Measurements from ENCODE around the gene CNGA1.
"Not testable (repeated sequence)": the region's sequence is repeated elsewhere in the genome, so short reads cannot be mapped to it uniquely, and the experiment has no call there.

The CNGA1 gene

DNA sequence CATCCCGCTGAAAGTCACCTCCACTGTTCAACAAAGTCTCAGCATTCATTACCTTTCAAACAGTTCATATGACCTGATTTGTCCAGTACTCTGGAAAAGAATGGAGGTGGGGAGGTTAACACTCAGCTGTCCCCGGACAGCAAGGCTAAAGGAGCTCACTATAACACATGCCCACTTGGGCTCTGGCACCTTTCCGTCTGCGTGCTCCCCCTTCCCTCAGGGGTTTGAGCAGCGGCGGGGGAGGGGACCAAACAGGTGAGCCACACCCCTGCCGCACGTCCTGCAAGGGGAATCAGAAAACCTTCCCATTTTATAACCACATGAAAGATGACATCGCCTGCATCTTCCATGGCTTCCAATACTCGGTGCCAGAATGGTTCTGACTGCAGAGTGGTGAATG lies 62.2 kb downstream of the CNGA1 start:
- no peak for DNase-seq

- DNase-seq = no peak
These were observed 70.4 kb downstream of the CNGA1 start for GRCh38 chr4:47945930-47946726.

DNA sequence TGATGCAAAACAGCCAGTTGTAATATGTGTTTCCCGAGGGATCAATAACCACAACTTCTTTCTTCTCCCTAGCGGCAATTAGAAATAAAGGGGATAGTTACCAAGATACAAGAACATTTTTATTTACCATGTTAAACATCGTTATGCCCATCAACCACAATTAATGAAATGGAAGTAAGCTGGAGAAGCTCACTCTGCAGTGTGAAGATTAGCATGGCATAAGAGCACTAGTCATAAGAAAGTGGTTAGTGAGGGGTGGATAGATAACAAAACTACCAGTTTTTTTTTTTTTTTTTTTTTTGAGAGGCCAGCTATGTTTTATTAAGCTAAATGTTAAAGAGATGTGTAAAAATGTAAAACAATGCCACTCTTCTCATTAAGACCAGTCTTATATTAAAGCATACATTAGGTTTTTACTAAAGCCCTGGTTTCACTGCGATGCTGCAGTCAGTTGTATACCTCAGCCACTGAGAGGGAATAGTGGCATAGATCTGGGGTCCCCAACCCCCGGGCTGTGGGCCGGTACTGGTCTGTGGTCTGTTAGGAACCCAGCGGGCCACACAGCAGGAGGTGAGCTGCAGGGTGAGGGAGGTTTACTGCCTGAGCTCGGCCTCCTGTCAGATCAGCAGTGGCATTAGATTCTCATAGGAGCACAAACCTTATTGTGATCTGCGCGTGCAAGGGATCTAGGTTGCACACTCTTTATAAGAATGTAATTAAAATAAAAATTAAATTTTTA lies 74.2 kb downstream of the CNGA1 start:
- DNase-seq = no peak

DNA sequence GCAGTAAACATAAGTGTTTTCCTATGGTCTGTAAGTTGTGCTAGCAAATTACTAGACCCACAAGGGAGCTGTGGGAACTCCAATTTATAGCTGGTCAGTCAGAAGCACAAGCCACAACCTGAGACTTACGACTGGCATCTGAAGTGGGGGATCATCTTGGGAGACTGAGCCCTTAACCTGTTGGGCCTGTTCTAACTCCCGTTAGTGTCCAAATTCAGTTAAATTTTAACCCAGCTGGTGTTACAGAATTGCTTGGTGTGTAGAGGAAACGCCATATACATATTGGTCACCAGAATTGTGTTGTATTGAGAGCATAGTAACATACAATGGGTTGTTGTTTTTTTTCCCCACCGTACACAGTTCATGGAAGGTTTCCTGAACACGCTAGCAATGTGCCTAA lies 77.0 kb downstream of the CNGA1 start:
- DNase-seq = no peak

DNA sequence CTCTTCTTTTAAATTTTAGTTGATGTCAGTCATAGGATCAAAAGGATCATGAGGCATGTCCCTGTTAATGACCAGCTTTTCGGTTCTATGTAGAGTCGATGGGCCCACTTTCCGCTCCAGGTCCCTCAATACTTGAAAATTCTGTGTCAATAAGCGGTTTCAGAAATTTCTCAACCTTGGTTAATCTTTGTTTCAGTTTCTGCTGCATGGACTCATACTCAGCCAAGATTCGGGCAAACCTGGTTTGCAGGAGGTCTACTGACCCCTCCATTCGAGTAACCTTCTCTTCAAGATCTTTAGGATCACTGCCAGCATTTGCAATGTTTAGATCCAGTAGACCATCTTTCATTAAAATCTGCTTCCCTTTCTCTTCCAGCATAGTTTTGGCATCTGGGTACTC lies 80.1 kb downstream of the CNGA1 start:
- no peak for DNase-seq

DNA sequence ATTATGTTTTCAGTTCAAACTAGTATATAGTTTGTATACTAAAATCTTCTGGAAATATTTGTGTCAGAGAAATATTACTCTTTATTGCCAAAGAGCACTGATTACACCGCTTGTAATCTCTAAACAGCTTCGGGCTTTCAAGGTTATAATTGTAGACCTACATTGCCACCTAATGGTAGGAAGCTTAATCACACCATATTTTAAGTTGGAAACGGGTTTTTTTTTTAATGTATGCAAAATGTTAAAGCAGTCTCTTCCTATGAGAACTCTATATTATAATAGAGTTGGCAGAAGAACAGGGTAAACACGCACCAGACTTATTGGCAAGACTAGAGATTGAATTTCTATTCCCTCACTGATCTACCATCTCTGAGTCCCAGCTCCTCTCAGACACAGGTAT lies 82.6 kb downstream of the CNGA1 start:
- no peak for DNase-seq

DNA sequence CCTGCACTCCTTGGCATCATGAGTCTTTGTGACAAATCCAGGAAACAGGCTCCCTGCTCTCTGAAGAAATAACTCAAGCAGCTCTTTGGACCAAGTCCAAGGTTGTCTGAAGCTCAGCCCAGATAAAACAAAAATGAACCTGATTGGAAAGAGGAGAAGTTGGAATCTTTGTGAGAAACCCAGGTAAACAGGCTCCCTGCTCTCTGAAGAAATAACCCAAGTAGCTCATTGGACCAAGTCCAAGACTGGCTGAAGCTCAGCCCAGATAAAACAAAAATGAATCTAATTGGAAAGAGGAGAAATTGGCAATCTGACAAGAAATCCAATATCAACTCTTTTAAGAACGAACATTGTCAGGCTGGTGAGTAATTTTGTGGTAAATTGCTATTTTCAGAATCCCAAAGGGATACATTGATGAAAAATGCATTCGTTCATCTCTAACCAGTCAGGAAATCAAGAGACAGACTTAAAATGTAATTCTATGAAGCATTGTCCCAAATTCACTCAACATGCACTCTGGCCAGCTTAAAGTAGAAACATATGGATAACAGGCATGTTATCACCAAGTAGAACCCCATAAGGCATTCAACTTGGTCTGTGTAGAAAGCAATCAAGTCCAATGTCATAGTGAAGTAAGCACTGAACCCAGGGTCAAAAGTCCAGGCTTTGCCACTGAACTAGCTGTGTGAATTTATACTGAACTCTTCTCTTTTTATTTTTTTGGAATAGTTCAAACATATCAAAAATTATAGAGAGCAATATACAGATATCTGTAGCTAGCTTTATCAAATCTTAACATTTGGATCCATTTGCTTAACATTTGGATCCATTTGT lies 85.3 kb downstream of the CNGA1 start:
- no peak for DNase-seq

DNA sequence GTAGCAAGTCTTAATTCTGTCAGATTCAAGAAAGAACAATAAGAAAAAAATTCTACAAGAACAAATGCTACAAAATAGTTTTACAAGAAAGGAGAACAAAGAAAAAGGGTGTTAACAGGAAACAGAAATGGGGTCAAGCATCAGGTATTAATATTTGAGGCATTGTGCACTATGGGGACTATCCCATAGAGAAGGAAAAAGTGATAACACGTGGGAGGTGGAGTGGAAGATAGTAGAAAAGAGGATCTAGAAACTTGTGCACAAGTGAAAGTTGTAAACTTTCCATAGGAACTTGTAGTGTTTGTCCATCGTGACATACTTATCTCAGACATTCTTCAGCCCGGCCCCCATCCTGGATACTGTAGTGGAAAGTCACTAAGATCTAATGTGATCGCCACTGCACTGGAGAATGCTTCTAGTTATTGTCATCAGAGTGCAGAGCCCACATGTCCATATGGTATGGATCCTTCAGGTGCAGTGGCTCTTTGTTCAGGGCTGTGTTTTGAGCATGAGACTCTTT lies 86.7 kb downstream of the CNGA1 start:
- no peak for DNase-seq

GRCh38 chr4:47926667-47927258 lies 89.7 kb downstream of the CNGA1 start:
- no peak for DNase-seq

DNA sequence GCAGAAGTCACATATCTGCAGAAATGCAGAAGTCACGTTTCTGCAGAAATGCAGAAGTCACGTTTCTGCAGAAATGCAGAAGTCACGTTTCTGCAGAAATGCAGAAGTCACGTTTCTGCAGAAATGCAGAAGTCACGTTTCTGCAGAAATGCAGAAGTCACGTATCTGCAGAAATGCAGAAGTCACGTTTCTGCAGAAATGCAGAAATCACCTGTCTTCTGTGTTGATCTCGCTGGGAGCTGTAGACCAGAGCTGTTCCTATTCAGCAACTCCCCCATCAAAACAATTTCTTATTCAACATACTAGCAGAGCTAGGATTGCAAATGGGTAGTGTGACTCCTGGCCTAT lies 93.2 kb downstream of the CNGA1 start:
- DNase-seq = not testable (repeated sequence)

- DNase-seq = not testable (repeated sequence)
These were observed 93.8 kb downstream of the CNGA1 start for GRCh38 chr4:47922436-47923260.

GRCh38 chr4:47917163-47917562 lies 99.3 kb downstream of the CNGA1 start:
- DNase-seq = not testable (repeated sequence)

DNA sequence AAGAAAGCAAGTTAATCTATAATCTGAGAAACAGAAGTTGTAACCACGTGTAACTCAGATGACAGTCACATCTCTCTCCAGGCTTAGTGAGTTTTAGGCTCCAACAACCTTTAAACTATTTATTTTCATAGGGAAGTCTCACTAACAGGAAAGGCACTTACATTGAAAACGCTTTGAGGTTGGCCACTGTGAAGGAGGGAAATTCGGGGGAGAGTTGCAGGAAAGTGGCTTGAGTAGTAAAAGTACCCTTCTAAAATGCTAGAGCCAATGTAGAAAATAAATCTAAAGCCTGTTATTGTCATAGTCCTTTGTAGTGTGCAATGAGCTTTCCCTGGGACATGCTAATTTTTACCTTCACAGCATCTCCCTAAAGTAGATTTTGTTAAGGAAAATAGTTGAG lies 101.1 kb downstream of the CNGA1 start:
- no peak for DNase-seq

- DNase-seq = no peak
These were observed 101.6 kb downstream of the CNGA1 start for GRCh38 chr4:47914926-47915237.

GRCh38 chr4:47914220-47914925 lies 102.1 kb downstream of the CNGA1 start, which contains the start of gene NFXL1:
Gene NFXL1, minus strand, starts transcription at chr4:47914583. Its CDS starts 380 bp downstream, at chr4:47914203.
- peak; percentile 87 for DNase-seq

GRCh38 chr4:47913861-47914219 lies 102.6 kb downstream of the CNGA1 start:
- peak; percentile 14 for DNase-seq

DNA sequence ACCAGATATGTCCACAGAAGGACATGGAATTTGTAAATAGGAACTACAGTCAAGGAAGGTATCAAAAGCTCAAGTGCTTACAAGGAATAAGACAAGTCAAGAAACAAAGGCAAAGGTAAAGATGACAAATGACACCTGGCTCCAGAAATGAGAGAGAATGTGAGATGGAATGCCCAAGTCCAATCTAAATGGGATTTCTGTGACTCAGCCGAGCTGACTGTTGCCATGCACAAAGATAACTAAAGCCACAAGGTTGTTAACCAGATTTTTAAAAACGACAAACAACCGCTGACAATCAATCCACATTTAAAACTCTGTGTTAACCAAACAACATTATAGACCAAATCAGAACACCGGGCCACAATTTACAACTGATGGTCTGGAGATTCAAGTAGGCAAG lies 103.2 kb downstream of the CNGA1 start:
- DNase-seq = no peak

DNA sequence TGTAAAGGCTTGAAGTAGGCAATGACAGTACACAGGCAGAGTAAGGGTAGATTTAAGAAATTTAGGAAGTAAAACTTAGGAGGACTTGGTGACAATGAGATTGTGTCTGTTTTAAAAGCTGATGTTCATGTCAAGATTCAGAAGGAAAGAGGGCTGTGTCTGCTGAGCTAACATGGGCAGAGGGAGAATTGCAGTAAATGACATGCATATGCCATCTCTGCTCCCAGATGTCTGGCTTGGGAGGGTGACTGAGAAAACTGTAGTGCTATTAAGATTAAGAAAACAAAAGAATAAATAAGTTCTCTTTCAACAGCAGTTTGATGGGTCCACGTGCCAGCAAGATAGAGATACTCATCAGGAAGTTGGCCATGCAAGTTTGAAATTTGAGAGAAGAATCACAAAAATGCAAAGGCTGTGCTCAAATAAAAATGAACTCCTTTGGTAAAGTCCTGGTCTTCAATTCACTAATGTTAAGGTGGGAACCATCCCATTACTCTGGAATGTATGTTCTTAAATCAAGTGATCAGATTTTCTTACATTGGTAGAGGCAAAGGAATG lies 109.3 kb downstream of the CNGA1 start:
- DNase-seq = no peak

GRCh38 chr4:47899639-47900038 lies 116.8 kb downstream of the CNGA1 start:
- no peak for DNase-seq

DNA sequence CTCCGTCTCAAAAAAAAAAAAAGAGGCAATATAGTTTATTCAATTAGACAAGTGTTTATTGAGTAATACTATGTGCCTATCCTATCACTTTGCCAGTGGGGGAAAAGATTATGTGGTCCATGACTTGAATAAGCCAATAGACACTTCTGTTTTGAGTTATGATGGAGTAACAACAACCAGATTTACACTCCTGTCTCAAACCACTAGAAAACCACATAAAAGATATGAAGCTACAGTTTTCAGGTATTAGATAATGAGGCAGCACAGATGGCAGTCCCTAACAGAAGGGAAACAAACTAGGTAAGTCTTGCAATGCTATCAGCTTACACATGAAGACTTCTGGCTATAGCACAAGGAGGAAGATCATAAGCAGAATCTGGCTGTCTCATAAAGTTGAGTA lies 124.6 kb downstream of the CNGA1 start:
- DNase-seq = no peak
